Astrocyte of the spinal cord (primary cell): ENCODE measurements around the gene ST8SIA5.

Source experiments
- DNase-seq: peaks from one replicate; pipeline ENCODE4 v3.0.0; 2011; ENCODE audit warnings: low read depth, low spot score
- H3K4me3 ChIP-seq: 2 replicates; pipeline ENCODE4 v1.5.1; 2011; ENCODE audit warnings: low read depth, mild to moderate bottlenecking, low read length, moderate library complexity
- in situ Hi-C: cut with HindIII; loops from 2 replicates; pipeline ENCODE4 v1.10.0; 2017; ENCODE audit warnings: low sequenced_read_pairs
- TF ChIP-seq, protein P1 (sequence below): IDR thresholded peaks from 2 replicates; pipeline ENCODE4 v1.5.1; 2012; ENCODE audit warnings: low read depth, mild to moderate bottlenecking, low read length, inconsistent platforms

The ST8SIA5 gene

DNA sequence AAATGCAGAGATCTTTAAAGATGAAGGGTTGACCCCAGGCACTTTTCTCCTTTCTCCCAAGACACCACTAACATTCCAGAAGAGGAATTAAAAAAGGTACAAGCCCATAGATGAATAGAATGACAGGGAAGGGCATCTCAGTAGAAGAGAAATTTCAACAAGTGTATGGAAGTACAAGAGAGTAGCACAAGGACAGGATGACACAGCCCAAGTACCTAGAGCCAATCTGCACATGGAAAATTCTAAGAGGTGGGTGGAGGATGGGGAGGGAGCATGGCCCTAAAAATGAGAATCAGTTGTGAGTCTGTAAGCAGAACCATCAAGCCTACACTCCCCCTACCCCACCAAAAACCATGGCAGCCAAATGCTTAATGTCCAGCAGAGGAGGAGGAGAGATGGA is 60.2 kb downstream of the ST8SIA5 start:
- no peak overlapping the region for H3K4me3 ChIP-seq
- TF ChIP-seq, protein P1, sequence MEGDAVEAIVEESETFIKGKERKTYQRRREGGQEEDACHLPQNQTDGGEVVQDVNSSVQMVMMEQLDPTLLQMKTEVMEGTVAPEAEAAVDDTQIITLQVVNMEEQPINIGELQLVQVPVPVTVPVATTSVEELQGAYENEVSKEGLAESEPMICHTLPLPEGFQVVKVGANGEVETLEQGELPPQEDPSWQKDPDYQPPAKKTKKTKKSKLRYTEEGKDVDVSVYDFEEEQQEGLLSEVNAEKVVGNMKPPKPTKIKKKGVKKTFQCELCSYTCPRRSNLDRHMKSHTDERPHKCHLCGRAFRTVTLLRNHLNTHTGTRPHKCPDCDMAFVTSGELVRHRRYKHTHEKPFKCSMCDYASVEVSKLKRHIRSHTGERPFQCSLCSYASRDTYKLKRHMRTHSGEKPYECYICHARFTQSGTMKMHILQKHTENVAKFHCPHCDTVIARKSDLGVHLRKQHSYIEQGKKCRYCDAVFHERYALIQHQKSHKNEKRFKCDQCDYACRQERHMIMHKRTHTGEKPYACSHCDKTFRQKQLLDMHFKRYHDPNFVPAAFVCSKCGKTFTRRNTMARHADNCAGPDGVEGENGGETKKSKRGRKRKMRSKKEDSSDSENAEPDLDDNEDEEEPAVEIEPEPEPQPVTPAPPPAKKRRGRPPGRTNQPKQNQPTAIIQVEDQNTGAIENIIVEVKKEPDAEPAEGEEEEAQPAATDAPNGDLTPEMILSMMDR, result no peak
- DNase-seq, result no peak
- in situ Hi-C loops, result no loop called here

GRCh38 chr18:46696268-46696667 is 60.6 kb downstream of the ST8SIA5 start:
- no peak for DNase-seq
- in situ Hi-C loops, result no loop called here
- TF ChIP-seq, protein P1, result no peak
- no peak overlapping the region for H3K4me3 ChIP-seq

DNA sequence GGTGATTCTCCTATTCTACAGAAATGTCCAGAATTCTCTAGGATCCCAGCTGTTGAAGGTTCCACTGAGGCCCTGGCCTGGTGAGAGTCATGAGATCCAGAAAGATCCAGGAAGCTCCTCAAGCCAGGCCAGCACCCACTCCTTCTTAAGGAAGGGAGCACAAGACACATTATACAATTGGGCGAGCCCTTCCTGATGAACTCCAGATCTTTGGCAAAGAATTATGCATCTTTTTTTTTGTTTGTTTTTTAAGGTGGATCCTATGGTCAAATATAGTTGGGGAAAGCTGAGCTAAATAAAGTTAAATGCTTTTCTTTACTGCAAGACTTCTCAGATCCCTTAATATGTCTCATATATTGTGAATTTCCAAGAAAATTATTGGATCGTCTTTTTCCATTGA is 62.9 kb downstream of the ST8SIA5 start:
- in situ Hi-C loops, result no loop called here

GRCh38 chr18:46688853-46689525 is 67.9 kb downstream of the ST8SIA5 start:
- no peak for DNase-seq
- TF ChIP-seq, protein P1, result no peak
- H3K4me3 ChIP-seq, result no peak overlapping the region
- in situ Hi-C loops, result no loop called here

More for the DNA sequence above, 62.9 kb downstream of the ST8SIA5 start:
- TF ChIP-seq, protein P1, result no peak
- DNase-seq, result no peak
- H3K4me3 ChIP-seq, result no peak overlapping the region

GRCh38 chr18:46686186-46686585 is 70.7 kb downstream of the ST8SIA5 start:
- DNase-seq, result no peak
- H3K4me3 ChIP-seq, result no peak overlapping the region
- TF ChIP-seq, protein P1, result no peak
- in situ Hi-C loops, result no loop called here

- in situ Hi-C loops, result no loop called here
- TF ChIP-seq, protein P1, result no peak
- no peak overlapping the region for H3K4me3 ChIP-seq
- no peak for DNase-seq
These were observed 73.6 kb downstream of the ST8SIA5 start for GRCh38 chr18:46683252-46683651.
